Liver (tissue), 3 donors: Measurements from ENCODE around the gene MYOF.

ENCODE experiments used
- FOXA1 ChIP-seq: IDR thresholded peaks from 2 replicates; pipeline ENCODE4 v1.6.1; 2016; ENCODE audit warnings: antibody characterized with exemption
- GABPA ChIP-seq, 2 donors: IDR thresholded peaks in 1 of 2; conservative IDR thresholded peaks in 1 of 2; 2 replicates each; pipeline ENCODE4 v1.6.1; 2016; ENCODE audit warnings: antibody characterized with exemption in 2 of 2, mild to moderate bottlenecking in 1 of 2, moderate library complexity in 1 of 2
- JUND ChIP-seq, 2 donors: IDR thresholded peaks; 2 replicates each; pipeline ENCODE4 v1.6.1; 2016; ENCODE audit warnings: antibody characterized with exemption in 2 of 2
- MAX ChIP-seq: IDR thresholded peaks from 2 replicates; pipeline ENCODE4 v1.6.1; 2016; ENCODE audit warnings: antibody characterized with exemption
- NR2F2 ChIP-seq: IDR thresholded peaks from 2 replicates; pipeline ENCODE4 v1.6.1; 2016; ENCODE audit warnings: antibody characterized with exemption
- RAD21 ChIP-seq, 2 donors: IDR thresholded peaks; 2 replicates each; pipeline ENCODE4 v1.6.1; 2016; ENCODE audit warnings: antibody characterized with exemption in 2 of 2, mild to moderate bottlenecking in 2 of 2
- REST ChIP-seq: IDR thresholded peaks from 2 replicates; pipeline ENCODE4 v1.6.1; 2016; ENCODE audit warnings: antibody characterized with exemption, mild to moderate bottlenecking
- RXRA ChIP-seq, 2 donors: IDR thresholded peaks; 2 replicates each; pipeline ENCODE4 v1.6.1; 2017 to 2018; ENCODE audit warnings: antibody characterized with exemption in 2 of 2, mild to moderate bottlenecking in 1 of 2
- SP1 ChIP-seq: IDR thresholded peaks from 2 replicates; pipeline ENCODE4 v1.6.1; 2018; ENCODE audit warnings: antibody characterized with exemption, mild to moderate bottlenecking
- TAF1 ChIP-seq: conservative IDR thresholded peaks from 2 replicates; pipeline ENCODE4 v1.6.1; 2016; ENCODE audit warnings: antibody characterized with exemption, mild to moderate bottlenecking
- YY1 ChIP-seq: IDR thresholded peaks from 2 replicates; pipeline ENCODE4 v1.6.1; 2016; ENCODE audit warnings: antibody characterized with exemption, mild to moderate bottlenecking
- TF ChIP-seq, protein P1 (sequence below): fragments of 150-350 bp; IDR thresholded peaks from 2 replicates; pipeline ENCODE4 v1.5.1; 2017; ENCODE audit warnings: improper control_type of control experiment, low read depth, low read length; ENCODE audit not compliant: missing input control
- TF ChIP-seq, protein P2 (sequence below): IDR thresholded peaks from 2 replicates; pipeline ENCODE4 v1.6.1; 2016; ENCODE audit warnings: antibody characterized with exemption
- TF ChIP-seq, protein P3 (sequence below): IDR thresholded peaks from 2 replicates; pipeline ENCODE4 v1.6.1; 2016; ENCODE audit warnings: antibody characterized with exemption
- donor health status: healthy.
- donor health status: healthy.

DNA sequence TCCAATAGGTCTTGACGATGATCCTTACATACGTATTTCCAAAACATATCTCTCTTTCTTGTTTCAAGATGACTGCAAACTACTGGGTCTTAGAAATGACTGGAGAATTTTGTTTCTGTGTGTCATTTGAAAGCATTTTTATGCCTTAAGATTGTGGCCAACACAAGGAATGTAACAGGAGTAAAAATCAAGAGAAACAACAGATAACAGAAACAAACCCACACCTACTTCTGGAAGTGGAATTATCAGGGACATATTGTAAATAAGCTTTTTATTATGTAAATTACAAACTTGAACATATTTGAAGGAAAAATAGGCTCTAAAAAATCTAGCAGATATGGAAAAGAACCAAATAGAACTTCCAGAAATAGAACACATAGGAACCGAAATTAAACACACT, 212.9 kb downstream of the MYOF start:
- TF ChIP-seq, protein P1, sequence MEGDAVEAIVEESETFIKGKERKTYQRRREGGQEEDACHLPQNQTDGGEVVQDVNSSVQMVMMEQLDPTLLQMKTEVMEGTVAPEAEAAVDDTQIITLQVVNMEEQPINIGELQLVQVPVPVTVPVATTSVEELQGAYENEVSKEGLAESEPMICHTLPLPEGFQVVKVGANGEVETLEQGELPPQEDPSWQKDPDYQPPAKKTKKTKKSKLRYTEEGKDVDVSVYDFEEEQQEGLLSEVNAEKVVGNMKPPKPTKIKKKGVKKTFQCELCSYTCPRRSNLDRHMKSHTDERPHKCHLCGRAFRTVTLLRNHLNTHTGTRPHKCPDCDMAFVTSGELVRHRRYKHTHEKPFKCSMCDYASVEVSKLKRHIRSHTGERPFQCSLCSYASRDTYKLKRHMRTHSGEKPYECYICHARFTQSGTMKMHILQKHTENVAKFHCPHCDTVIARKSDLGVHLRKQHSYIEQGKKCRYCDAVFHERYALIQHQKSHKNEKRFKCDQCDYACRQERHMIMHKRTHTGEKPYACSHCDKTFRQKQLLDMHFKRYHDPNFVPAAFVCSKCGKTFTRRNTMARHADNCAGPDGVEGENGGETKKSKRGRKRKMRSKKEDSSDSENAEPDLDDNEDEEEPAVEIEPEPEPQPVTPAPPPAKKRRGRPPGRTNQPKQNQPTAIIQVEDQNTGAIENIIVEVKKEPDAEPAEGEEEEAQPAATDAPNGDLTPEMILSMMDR, result no peak
- TF ChIP-seq, protein P2, sequence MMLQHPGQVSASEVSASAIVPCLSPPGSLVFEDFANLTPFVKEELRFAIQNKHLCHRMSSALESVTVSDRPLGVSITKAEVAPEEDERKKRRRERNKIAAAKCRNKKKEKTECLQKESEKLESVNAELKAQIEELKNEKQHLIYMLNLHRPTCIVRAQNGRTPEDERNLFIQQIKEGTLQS, result no peak
- TF ChIP-seq GABPA (IDR thresholded peaks at IDR 0.05 in 1 of 2, conservative IDR thresholded peaks at IDR 0.05 in 1 of 2), result no peak
- TF ChIP-seq MAX, result no peak
- TF ChIP-seq RAD21 (IDR thresholded peaks at IDR 0.05), result no peak
- no peak for TF ChIP-seq JUND (IDR thresholded peaks at IDR 0.05)
- no peak for TF ChIP-seq TAF1
- no peak for TF ChIP-seq REST
- TF ChIP-seq SP1, result no peak
- no peak for TF ChIP-seq RXRA (IDR thresholded peaks at IDR 0.05)
- TF ChIP-seq, protein P3, sequence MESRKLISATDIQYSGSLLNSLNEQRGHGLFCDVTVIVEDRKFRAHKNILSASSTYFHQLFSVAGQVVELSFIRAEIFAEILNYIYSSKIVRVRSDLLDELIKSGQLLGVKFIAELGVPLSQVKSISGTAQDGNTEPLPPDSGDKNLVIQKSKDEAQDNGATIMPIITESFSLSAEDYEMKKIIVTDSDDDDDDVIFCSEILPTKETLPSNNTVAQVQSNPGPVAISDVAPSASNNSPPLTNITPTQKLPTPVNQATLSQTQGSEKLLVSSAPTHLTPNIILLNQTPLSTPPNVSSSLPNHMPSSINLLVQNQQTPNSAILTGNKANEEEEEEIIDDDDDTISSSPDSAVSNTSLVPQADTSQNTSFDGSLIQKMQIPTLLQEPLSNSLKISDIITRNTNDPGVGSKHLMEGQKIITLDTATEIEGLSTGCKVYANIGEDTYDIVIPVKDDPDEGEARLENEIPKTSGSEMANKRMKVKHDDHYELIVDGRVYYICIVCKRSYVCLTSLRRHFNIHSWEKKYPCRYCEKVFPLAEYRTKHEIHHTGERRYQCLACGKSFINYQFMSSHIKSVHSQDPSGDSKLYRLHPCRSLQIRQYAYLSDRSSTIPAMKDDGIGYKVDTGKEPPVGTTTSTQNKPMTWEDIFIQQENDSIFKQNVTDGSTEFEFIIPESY, result no peak
- no peak for TF ChIP-seq NR2F2
- TF ChIP-seq YY1, result no peak
- no peak for TF ChIP-seq FOXA1
